GM23338 (cell line): ENCODE data around the gene ILKAP. TPM values are rescaled to one million over a fixed set of nuclear protein-coding genes. Genes with fewer than 3 reads are reported as not detected.

Experiments
- ATAC-seq: fragments of 200-7000 bp; cut with Tn5 transposase; 3 replicates; pipeline ENCODE4 v1.9.1; 2020
- DNase-seq: peaks from one replicate; pipeline ENCODE4 v3.0.0-alpha.2; 2015; ENCODE audit warnings: low spot score
- H2AFZ ChIP-seq: fragments of 200-600 bp; sonication (generic); 2 replicates; pipeline ENCODE4 v1.8.0; 2016; ENCODE audit warnings: antibody characterized with exemption, mild to moderate bottlenecking, moderate library complexity
- H3F3A ChIP-seq: fragments of 200-600 bp; sonication (generic); replicated peaks from 2 replicates; pipeline ENCODE4 v1.8.0; 2017; ENCODE audit warnings: antibody characterized with exemption, mixed run types, low read depth
- H3K27ac ChIP-seq: fragments of 200-600 bp; sonication (generic); 2 replicates; pipeline ENCODE4 v1.6.1; 2016; ENCODE audit warnings: low read depth
- H3K27me3 ChIP-seq: fragments of 200-600 bp; sonication (generic); 2 replicates; pipeline ENCODE4 v1.8.0; 2016; ENCODE audit warnings: mild to moderate bottlenecking, mixed run types, moderate library complexity; ENCODE audit not compliant: insufficient read depth
- H3K36me3 ChIP-seq: fragments of 200-600 bp; sonication (generic); 2 replicates; pipeline ENCODE4 v1.8.0; 2016; ENCODE audit warnings: mild to moderate bottlenecking; ENCODE audit not compliant: insufficient read depth
- H3K4me1 ChIP-seq: fragments of 200-600 bp; sonication (generic); 2 replicates; pipeline ENCODE4 v1.8.0; 2016; ENCODE audit warnings: mild to moderate bottlenecking, moderate library complexity; ENCODE audit not compliant: insufficient read depth
- H3K4me2 ChIP-seq: fragments of 200-600 bp; sonication (generic); 2 replicates; pipeline ENCODE4 v1.7.1; 2017; ENCODE audit warnings: mixed run types
- H3K4me3 ChIP-seq: fragments of 200-600 bp; sonication (generic); 2 replicates; pipeline ENCODE4 v1.6.1; 2016; ENCODE audit warnings: mixed run types
- H3K79me2 ChIP-seq: fragments of 200-600 bp; sonication (generic); replicated peaks from 2 replicates; pipeline ENCODE4 v1.8.0; 2017; ENCODE audit warnings: mild to moderate bottlenecking; ENCODE audit not compliant: insufficient read depth
- H3K9me2 ChIP-seq: fragments of 200-600 bp; sonication (generic); 2 replicates; pipeline ENCODE4 v1.8.0; 2017; ENCODE audit not compliant: insufficient read depth
- H4K20me1 ChIP-seq: fragments of 200-600 bp; sonication (generic); replicated peaks from 2 replicates; pipeline ENCODE4 v1.8.0; 2017; ENCODE audit warnings: mild to moderate bottlenecking; ENCODE audit not compliant: insufficient read depth
- H3K27ac Mint-ChIP-seq: 2 replicates; pipeline ENCODE4 v1.8.0; 2020; ENCODE audit warnings: inconsistent platforms, mild to moderate bottlenecking, moderate library complexity, mixed read lengths
- H3K27me3 Mint-ChIP-seq: 3 replicates; pipeline ENCODE4 v1.8.0; 2022; ENCODE audit warnings: low read depth, mild to moderate bottlenecking, moderate library complexity, mixed read lengths, inconsistent platforms; ENCODE audit not compliant: insufficient read depth, poor library complexity
- H3K36me3 Mint-ChIP-seq: 3 replicates; pipeline ENCODE4 v1.8.0; 2021; ENCODE audit warnings: low read depth, mild to moderate bottlenecking, inconsistent platforms, moderate library complexity, mixed read lengths
- H3K4me1 Mint-ChIP-seq: 3 replicates; pipeline ENCODE4 v1.8.0; 2020; ENCODE audit warnings: mild to moderate bottlenecking, inconsistent platforms, mixed read lengths
- H3K4me3 Mint-ChIP-seq: 3 replicates; pipeline ENCODE4 v1.8.0; 2021; ENCODE audit warnings: moderate library complexity, mild to moderate bottlenecking, inconsistent platforms, mixed read lengths
- H3K9me3 Mint-ChIP-seq: 3 replicates; pipeline ENCODE4 v1.8.0; 2020; ENCODE audit warnings: moderate library complexity, mild to moderate bottlenecking, inconsistent platforms, mixed read lengths
- EZH2 ChIP-seq: fragments of 200-600 bp; sonication (generic); IDR thresholded peaks from one replicate; pipeline ENCODE4 v1.8.0; 2017; ENCODE audit warnings: antibody characterized with exemption, mild to moderate bottlenecking, low read depth; ENCODE audit not compliant: unreplicated experiment
- JUNB ChIP-seq: IDR thresholded peaks from one replicate; pipeline ENCODE4 v1.6.1; 2016; ENCODE audit warnings: antibody characterized with exemption; ENCODE audit not compliant: unreplicated experiment
- POLR2AphosphoS5 ChIP-seq: IDR thresholded peaks from 2 replicates; pipeline ENCODE4 v1.6.1; 2016; ENCODE audit warnings: antibody characterized with exemption, low read depth
- REST ChIP-seq: IDR thresholded peaks from one replicate; pipeline ENCODE4 v1.6.1; 2018; ENCODE audit warnings: antibody characterized with exemption; ENCODE audit not compliant: unreplicated experiment
- ZNF114 ChIP-seq: fragments of 250-450 bp; sonication (Bioruptor Pico); IDR thresholded peaks from 2 replicates; pipeline ENCODE4 v1.5.0; 2020; ENCODE audit warnings: mild to moderate bottlenecking, moderate library complexity
- long read RNA-seq: library from polyadenylated mRNA; unstranded; transcript quantifications from one replicate; pipeline ENCODE4 v2.0.0, GENCODE V29; 2020; ENCODE audit not compliant: unreplicated experiment
- polyA plus RNA-seq: library from polyadenylated mRNA; unstranded; fragments of >200 nt; fragmentation: Nextera tagmentation; extraction: Ambion mirVana; gene quantifications from 2 replicates; pipeline ENCODE4 v1.2.1, GENCODE V29; 2016
- total RNA-seq: library from RNA; depleted of rRNA; stranded (reverse); fragments of >200 nt; shearing (Covaris generic); gene quantifications from 2 replicates; pipeline ENCODE4 v1.2.3, GENCODE V29; 2014; rRNA removed

ILKAP gene
- total RNA-seq: 17.0 and 29.7 TPM in 2 replicates
- polyA plus RNA-seq: 35.9 and 36.3 TPM in 2 replicates
- long read RNA-seq, transcript ILKAP-201 (12 exons, 1,490 nt): major isoform, 22 of 37 reads
- long read RNA-seq, partial matches to known transcripts: 1 of 37 reads
- long read RNA-seq, other reads (novel, unspliced or antisense): 14 of 37 reads

- ATAC-seq (peak; percentile 93), DNase-seq (peak; percentile 87)
- peaks cover 4% of the 10 kb centered on the region; the same call in 1 of the 3 replicates for H3K36me3 Mint-ChIP-seq
- Histone ChIP-seq H2AFZ (peak within 1 kb of the TSS; percentile 99), H3K4me2 (peak within 1 kb of the TSS; percentile 99), H4K20me1 (peaks cover 36% of the 10 kb centered on the region), H3K9me2 (0 out of 2 replicates have a peak, but pooled peaks cover 4% of the 10 kb centered on the region), H3F3A (no peaks in the 10 kb centered on the region), H3K4me3 (peak within 1 kb of the TSS; percentile 87), H3K36me3 (no peaks in the 10 kb centered on the region), H3K4me1 (peaks cover 17% of the 10 kb centered on the region), H3K27me3 (peaks cover 8% of the 10 kb centered on the region; the same call in 1 of the 2 replicates), H3K27ac (no peak within 1 kb of the TSS), H3K79me2 (peaks cover 47% of the 10 kb centered on the region)
- no peak within 1 kb of the TSS; the same call in 1 of the 2 replicates for H3K27ac Mint-ChIP-seq
- peak within 1 kb of the TSS; percentile 82 for H3K4me3 Mint-ChIP-seq
- TF ChIP-seq REST (no peak), ZNF114 (CRISPR knock-in tag) (no peak), POLR2AphosphoS5 (peak; percentile 73), EZH2 (peak; percentile 38)
- peaks cover 6% of the 10 kb centered on the region for H3K27me3 Mint-ChIP-seq
- H3K9me3 Mint-ChIP-seq: peaks cover 9% of the 10 kb centered on the region
- H3K4me1 Mint-ChIP-seq: peaks cover 6% of the 10 kb centered on the region
Observed at GRCh38 chr2:238203094-238203972, at the start of gene ILKAP. ILKAP (minus strand) TSS chr2:238203695; CDS start chr2:238203553, 142 bp downstream.

DNA sequence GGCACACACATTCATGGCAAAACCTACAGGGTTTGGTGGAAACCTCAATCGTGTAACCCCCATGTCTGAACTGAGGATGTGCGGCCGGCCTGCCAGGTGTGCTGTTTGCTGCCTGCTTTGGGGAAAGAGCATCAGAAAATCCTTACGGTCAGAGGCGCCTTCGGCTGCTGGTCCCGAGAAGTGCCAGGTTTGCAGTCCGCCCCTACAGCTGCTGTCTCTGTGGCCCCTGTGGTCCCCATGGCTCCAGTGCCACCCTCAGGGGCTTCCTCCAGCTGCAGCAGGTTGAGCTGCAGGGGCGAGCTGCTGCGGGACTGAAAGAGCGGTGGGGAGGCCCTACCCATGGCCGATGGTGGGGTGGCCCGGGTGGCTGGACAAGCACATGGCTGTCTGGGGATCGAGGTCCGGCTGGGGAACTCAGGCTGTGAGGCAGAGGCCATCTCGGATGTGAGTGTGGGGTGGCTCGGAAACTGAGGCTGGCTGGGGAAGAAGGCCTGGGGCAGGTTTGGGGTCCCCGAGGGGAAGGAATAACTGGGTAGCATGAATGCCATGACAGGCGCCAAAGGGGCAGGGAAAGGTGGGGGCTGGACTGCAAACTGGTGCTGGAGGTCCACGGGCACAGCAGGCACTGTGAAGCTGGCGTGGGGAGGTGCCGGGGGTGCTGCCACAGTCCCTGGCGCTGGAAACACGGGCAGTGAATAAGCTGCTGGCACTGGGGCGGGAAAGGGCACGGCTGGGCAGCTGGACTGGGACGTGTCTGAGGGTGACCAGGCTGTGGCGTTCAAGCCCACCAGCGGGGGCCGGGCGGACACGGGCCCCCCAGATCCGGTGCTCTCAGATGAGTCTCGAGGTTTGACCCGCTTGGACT lies 49.5 kb upstream of the ILKAP start:
- H3K36me3 Mint-ChIP-seq: peaks cover 9% of the 10 kb centered on the region; the same call in 2 of the 3 replicates
- H3K79me2 ChIP-seq: no peaks in the 10 kb centered on the region
- H3K9me3 Mint-ChIP-seq: no peaks in the 10 kb centered on the region
- no peaks in the 10 kb centered on the region for H3K9me2 ChIP-seq
- no peaks in the 10 kb centered on the region for H3K27me3 ChIP-seq
- H3K4me2 ChIP-seq: no peak overlapping the region
- H4K20me1 ChIP-seq: 0 out of 2 replicates have a peak, but pooled peaks cover 3% of the 10 kb centered on the region
- no peak overlapping the region for H2AFZ ChIP-seq
- peaks cover 7% of the 10 kb centered on the region for H3K27me3 Mint-ChIP-seq
- H3K27ac Mint-ChIP-seq: no peak overlapping the region
- H3K4me3 Mint-ChIP-seq: no peak overlapping the region
- no peak overlapping the region for H3K4me3 ChIP-seq
- no peaks in the 10 kb centered on the region for H3K4me1 ChIP-seq
- H3K27ac ChIP-seq: no peak overlapping the region
- no peak for TF ChIP-seq JUNB
- TF ChIP-seq EZH2: no peak
- no peak for TF ChIP-seq ZNF114 (CRISPR knock-in tag)
- DNase-seq: no peak
- peaks cover 4% of the 10 kb centered on the region; the same call in 1 of the 3 replicates for H3K4me1 Mint-ChIP-seq
- ATAC-seq: no peak
- H3K36me3 ChIP-seq: no peaks in the 10 kb centered on the region
- no peaks in the 10 kb centered on the region for H3F3A ChIP-seq
